HG03103 (cell line): ENCODE results near the gene GRID1.

Source experiments
- ATAC-seq: cut with Tn5 transposase; IDR thresholded peaks from one replicate; pipeline ENCODE4 v1.9.1; 2021; ENCODE audit warnings: low read depth; ENCODE audit not compliant: unreplicated experiment

Gene GRID1

DNA sequence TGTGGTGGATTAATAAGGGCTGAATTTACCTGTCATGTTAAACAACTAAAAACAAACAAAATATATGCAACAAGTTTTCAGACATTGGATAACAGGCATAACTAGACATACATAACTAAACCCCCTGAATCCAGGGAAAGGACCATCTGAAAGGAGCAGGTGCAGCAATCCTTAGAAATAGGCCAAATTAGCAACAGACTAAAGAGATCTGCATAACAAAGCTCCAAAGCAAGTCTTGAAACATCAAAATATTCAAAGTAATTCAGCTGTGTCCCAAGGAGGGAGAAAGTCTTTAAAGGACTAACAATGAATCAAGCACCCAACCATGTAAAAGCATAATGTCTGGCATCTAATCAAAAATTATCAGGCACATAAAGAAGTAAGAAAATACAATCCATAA lies 475.1 kb downstream of the GRID1 start:
- ATAC-seq: no peak

DNA sequence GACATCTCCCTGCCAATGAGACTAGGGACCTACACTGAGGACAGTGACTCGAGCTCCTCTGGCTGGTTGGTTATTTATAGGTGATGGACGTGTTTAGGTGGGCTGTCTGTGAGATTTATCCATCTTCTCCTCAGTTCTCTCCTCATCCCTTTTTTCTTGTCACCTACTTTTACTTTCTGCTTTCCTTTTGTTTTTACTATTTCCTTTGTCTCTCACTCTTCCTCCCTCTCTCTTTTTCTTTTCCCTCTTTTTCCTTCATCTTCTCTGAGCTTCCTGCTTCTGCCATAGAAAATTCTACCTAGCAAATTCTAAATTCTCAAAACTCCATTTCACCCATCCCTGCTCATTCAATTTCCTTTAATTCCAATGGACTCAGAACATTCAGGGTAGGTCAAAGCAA lies 478.0 kb downstream of the GRID1 start:
- no peak for ATAC-seq

DNA sequence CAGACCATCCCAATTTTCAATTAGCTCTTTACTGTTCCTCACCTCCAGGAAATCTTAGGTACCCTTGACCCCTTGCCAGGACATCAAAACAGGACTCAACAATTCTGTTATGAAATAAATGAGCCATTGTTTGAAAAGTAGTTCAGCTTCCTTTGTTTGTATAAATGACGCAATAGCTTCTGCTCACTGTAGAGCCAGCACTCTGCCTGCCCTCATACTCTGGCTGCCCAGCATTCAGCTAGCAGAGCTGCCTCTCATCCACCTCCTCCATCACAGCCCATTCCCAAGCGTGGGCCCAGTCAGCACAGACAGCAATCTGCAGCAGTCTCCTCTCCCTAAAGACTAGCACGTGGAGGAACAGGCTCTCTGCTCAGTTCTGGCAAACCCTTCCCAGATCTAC lies 478.6 kb downstream of the GRID1 start:
- ATAC-seq: no peak

DNA sequence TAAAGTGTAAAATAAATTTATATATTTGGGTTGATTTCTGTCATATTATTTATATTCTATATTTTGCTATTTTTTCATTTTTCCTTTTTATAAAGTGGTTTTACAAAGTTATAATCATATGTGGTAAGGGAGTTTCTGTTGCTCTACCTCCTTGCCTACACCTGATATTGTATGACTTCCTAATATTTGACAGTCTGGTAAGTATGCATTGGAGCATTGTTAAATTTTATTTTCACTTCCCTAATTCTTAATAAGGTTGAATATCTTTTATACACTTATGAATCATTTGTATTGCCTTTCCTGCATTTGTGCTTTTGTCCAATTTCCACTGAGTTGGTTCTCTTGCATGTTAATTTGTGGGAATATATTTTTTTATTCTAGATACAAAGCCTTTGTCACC lies 492.4 kb downstream of the GRID1 start:
- ATAC-seq: no peak

DNA sequence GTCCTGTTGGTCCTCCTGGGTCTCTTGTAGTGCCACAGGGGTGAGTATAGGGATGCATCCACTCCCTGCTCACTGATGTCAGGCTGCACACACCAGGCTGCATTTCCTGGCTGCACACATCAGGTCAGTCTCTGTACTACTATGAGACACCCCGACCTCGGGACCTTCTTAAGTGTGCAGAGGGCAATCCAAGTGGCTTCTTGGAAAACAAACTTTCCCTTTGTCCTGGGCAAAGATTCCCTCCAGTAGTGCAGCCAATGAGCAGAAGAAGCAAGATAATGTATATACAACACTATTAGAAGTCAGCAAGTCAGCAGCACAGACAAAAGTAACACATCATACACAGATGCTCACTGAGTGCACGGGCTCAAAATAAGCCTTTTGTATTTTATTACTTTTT lies 493.5 kb downstream of the GRID1 start:
- no peak for ATAC-seq

DNA sequence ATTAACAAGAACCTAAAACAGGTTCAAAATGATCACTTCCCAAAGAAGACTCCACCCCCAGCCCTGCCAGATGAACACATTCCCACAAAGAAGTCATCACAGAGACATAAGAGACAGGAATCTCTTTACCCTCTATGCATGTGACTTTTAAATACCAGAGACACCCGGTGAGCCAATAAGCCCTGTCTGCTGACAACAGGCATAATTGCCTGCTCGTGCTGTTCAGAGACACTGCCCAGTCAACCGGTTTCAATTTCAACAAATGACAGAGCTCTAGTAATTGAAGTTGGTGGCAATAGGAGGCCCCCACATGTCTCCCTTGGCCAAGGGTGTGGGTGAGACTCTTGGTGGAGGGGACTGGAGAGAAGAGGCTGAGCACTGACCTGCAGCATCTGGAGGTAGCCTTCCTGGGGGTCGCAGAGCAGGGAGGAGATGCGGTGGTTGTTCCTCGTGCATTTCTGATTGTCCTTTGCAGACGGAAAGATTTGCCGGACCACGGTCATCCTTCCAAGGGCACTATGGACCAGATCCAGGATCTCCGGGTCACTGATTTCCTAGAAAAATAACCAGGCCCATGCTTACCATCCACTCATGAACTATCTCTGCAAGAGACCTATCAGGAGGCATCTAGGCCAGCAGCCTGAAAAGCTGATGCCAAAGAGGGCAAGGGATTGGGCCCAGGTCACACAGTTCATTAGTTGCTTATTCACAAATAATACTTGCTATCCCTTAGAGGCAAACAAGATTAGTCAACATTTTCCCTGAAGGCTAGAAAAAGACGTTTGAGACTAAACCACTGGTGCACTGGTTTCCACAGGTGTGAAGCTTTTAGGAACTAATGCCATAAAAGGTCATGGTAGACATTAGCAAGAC lies 497.7 kb downstream of the GRID1 start:
- no peak for ATAC-seq

DNA sequence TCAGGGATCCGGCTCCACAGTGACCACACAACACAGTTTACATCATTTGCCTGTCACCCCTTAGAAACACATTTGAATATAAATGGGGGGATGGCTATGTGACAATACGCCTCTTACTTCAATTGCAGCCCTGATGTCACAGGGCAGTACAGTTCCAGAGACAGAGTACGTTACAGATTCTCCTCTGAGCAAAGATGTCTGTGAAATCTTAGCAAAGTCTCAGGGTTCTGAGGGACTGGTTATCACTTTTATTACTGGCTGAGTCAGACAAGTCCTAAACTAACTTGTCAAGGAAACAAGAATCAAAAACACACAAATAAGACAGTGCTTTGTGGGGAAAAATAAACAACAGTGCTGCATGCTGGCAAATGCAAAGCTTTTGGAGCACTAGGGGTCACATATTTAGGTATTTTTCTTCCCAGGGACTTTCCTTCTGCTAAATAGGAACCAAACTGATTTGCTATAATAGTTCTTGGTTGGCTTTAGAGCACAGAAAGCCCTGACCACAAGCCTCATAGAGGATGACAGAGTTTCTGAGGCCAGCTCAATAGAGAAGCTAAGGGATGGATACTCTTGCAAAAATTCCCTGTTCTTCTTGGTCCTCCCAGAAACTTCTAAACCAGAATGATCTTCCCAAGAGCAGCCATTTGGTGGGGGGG lies 501.6 kb downstream of the GRID1 start:
- ATAC-seq: no peak

DNA sequence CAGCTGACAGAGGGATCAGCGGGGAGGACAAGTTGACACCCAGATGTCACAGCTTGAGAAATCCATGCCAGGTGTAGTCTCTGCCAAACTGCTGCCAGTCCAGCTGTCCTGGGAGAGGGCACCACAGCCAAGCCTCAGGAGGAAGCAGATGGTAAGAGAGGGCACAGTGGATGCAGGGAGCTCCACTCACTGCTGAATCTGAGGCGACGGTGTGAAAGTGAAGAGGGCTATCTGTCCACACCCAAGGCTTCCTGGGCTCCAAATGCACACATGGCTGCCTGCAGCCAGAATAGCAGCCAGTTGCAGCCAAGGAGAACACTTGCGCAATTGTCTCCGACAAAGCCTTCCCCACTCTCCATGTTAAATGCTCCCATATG lies 502.4 kb downstream of the GRID1 start:
- ATAC-seq: no peak

DNA sequence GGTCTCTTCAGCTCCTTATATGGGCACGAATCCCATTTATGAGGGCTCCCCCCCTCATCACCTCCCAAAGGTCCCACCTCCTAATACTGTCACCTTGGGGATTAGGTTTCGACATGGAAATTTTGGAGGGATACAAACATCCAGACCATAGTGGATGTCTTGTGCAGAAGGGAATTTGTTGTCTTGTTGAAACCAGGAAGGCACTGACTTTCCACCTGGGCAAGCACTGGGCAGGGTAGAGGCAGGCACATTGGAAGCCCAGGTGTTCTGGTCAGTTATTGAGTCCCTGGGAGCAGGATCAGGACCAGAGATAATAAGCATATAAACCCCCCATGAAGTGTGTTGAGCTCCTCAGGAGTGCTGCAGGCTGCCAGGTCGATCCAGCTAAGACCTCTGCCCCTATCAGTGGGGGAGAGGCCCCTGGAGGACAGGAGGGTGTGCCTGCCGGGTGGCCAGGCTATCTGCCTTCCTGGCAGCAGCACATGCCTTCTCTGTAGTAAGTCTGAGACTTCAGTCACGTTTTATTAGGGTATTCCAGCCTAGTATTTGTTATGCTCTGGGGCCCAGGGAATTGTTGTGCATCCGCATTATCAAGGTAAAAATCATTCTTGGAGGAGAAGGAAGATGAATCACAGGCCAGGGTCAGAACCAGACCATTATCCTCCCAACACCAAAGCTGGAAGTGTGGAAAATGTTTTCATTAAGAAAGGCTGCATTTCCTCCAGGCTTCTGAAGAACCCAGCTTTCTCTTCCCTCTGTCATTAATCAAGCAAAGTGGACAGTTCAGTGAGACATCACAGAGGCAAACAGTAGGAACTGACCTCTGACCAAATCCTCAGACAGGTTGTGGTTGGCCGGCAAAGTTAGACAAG lies 503.1 kb downstream of the GRID1 start:
- ATAC-seq: no peak

DNA sequence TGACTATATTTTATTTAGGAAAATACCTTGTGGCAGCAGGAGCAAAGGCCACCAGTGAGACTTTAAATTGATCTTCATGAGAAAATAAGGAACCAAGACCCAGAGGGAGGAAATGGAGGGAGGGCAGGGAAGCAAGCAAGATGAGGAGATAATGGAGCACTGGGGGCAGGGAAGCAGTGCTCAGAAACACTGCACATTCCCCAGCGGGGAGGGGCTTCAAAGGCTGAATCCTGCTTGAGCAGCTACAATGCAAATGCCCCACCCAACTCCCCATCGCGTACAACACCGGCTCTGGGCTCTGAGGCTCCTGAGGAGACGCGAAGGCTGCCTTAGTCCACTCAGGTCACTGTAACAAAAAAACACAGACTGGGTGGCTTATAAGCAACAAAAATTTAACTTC lies 503.8 kb downstream of the GRID1 start:
- ATAC-seq: no peak

DNA sequence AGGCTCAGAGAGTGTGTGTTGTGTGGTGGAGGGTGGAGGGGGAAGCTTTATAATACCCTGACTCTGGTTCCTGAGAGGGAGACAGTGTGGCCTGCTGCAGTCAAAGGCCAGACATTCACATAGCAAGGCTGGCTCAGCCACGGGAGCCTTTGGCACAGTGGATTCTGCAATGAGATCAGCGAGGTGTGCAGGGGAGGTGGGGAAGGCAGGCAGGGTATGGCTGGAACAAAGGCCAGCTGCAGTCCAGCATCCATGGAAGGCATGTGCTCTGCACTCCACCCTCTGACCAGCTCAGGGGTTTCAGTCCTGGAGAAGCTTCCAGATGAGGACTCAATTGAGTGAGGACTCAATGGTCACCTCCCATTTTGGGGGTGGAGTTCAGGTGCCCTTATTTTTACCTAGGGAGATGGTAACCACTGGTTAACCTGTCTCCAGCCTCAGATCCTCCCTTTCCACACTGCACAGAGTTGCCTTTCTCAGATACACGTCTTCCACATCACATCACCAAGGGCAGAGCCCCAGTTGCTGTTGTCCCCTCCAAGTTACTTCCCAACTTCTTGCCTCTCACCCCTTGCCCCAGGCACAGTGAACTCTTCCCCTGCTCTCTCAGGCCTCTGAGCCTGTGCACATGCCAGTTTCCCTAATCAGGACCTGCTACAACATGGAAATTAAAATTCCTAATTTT lies 504.9 kb downstream of the GRID1 start:
- no peak for ATAC-seq

DNA sequence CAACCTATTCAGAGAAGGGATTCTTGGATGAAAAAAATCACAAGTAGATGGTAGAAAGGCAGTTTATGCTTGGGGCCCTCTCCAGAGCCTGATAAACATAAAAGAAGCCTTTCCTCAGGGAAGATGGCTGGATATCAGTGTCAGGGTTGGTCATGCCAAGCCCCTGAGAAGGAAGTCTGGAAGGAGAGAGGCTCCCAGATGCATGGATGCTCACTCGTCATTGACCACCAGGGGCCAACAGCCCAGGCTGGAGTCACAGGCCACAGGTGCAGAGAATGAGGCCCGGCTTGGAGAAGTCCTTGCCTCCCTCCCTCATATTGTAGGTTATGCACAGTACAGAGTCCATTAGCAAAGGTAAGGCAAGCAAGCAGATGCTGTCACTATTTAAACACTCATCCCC lies 506.7 kb downstream of the GRID1 start:
- no peak for ATAC-seq

DNA sequence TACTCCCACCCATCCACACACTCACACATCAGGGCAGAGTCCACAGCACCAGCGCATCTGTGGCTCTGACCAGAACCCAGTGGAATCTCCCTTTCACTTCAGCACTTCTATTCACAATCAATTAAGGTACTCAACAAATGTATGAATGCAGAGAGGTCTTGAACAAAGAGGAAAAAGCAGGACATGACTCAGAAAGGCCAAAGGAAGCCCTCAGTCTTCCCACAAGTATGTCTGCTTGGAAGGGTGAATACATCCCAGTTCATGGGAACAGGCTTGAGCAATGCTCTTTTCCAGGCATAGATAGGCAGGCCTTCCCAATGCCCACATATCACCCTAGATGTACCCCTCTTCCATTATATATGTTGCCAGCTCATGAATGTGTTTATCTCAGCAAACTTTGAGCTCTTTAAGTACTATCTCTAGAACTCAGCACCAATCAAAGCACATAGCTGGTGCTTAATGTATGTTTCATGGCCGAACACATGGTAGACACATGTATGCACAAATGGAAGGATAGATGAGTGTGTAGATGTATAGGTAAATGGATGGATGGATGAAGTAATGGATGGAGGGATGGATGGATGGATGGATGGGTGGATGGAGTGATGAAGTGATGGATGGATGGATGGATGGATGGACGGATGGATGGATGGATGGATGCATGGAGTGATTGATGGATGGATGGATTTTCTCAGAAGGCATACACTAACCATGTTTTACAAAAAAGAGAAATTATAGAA lies 507.6 kb downstream of the GRID1 start:
- no peak for ATAC-seq

DNA sequence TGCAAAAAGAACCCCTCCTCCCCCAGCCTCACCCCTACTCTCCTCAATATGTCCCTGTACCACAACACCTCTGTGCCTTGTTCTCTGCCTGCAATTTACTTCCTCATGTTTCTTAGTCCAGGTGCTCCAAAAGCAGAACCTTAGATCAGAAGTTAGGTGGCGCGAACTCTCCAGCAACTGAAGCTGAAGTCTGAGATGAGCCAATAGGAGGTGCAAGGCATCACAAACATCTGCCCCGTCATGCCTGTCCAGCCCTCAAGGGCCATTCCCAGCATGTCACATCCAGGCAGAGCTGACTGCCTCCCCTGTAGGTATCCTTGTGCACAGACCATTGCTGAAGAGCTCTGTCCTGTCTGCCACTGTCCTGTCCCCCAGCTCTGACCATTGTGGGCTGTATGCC lies 508.8 kb downstream of the GRID1 start:
- no peak for ATAC-seq

DNA sequence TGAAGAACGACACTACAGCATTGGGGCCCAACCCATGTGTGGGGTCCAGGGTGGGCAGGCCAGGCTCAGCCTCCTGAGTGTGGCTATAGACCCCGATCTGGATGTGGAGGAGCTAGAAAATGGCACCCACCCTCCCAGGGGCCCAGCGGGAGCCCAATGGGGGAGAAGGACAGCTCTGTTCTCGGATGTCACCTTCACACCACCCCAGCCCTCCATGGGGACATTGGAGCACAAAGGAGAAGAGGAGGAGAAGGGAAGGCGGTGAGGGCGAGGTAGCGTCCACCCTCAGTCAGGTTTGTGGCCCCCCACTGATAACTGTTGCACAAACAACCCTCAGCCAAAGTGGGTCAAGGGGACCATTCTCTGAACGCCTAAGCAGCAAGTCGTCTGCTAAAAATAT lies 509.3 kb downstream of the GRID1 start:
- ATAC-seq: no peak

DNA sequence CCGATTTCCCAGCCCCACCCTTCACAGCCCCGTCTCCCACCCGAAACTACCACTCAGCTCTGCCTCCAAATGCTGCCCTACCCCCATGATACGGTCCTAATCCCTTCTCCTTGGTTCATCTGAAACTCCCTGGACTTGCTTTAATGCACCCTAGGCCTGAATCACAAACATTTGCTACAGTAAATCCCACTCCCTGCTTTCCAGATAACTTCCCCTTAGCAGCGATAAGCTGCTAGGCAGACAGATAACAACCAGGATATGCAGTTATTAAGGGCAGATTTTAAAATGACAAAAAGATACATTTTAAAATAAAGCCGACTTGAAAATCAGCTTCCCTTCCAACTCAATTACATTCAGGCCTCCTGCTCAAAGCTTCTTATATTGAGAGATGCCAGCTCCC lies 514.7 kb downstream of the GRID1 start:
- no peak for ATAC-seq

DNA sequence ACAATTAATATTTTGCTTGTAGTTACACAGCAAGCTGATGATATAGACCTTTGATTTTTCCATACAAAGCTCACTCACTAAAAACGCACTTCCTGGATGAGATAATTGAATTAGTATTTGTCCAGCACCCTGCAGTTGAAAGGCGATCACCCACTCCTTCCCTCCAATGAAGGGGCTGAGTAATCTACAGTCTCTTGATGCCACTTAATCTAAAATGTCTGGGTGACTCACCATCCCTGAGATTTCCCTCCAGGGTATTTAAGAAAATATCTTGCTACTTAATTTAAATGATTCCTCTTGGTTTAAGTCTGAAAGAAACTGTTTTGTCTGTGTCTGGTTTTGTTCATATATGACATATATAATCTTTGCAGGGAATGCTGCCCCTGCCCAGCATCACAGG lies 515.3 kb downstream of the GRID1 start:
- ATAC-seq: no peak

DNA sequence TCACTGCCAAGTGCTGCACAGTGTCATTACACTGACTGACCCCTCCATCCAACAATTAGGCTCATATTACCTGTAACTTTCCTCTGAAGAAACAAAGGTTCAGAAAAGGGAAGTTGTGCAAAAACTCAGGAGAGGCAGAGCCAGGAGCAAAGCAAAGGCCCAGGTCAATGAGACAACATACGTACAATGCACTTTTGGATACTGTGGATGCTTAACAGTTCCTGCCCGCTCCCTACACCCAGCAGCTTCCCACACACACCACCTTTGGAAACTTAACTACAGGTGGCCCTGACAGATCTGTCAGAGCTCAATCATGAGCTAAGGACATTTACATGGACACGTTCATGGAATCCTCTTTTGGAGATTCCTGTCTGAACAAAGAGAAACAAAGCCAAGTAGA lies 515.9 kb downstream of the GRID1 start:
- no peak for ATAC-seq

DNA sequence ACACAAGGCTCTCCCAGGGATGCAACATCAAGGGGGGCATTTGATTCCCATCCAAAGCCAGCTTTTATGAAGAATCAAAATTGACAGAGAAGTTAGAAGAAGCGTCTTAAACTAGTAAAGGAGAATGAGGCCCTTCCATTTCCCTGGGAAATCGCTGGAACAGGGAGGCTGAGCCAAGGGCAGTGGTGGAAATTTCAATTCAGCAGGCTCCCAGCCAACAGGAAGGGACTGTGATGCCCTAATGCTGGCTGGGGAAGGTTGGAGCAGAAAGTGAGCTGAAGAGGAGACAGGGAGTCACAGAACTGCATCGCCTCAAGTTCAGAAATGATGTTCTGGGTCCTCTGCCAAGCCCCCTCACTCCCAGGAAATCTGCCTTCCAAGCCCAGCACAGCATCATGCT lies 517.3 kb downstream of the GRID1 start:
- no peak for ATAC-seq

DNA sequence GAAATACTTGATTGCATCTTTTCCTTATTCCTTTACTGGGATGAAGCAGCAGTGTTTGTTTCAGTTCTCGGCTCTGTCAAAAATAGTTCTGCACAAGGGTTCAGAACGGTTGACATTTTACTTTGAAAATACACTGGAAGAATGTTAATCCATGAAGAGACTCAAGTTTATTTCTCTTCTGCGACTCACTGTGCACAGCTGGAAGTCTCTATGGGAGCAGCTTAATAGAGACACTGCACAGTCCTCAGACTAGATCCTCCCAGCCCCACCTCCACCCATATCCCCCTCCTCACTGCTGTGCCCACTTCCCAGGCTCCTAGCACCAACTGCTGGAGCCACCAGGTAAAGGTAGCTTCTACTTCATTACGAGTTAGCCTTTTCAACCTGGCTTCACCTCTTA lies 517.8 kb downstream of the GRID1 start:
- ATAC-seq: no peak
